WERI-Rb-1 (cell line): ENCODE measurements around the gene UBE4A.

Experiments
- DNase-seq: peaks from one replicate; pipeline ENCODE4 v3.0.0-alpha.2; 2020
- H3K27ac ChIP-seq: fragments of 250-450 bp; sonication (Bioruptor Pico); 2 replicates; pipeline ENCODE4 v1.5.1; 2020; ENCODE audit warnings: mild to moderate bottlenecking, moderate library complexity
- H3K27me3 ChIP-seq: fragments of 250-450 bp; sonication (Bioruptor Pico); 2 replicates; pipeline ENCODE4 v1.5.1; 2021; ENCODE audit warnings: mild to moderate bottlenecking, low read depth, moderate library complexity; ENCODE audit not compliant: insufficient read depth, severe bottlenecking
- H3K36me3 ChIP-seq: fragments of 250-450 bp; sonication (Bioruptor Pico); 2 replicates; pipeline ENCODE4 v1.5.1; 2020; ENCODE audit warnings: mild to moderate bottlenecking, moderate library complexity
- H3K4me3 ChIP-seq: 2 replicates; pipeline ENCODE4 v1.5.1; 2011; ENCODE audit warnings: low read depth, mild to moderate bottlenecking, control low read depth, low read length
- H3K9me3 ChIP-seq: fragments of 250-450 bp; sonication (Bioruptor Pico); 2 replicates; pipeline ENCODE4 v1.5.1; 2021; ENCODE audit warnings: mild to moderate bottlenecking, moderate library complexity; ENCODE audit not compliant: severe bottlenecking
- CTCF ChIP-seq: IDR thresholded peaks from 2 replicates; pipeline ENCODE4 v1.5.1; 2011; ENCODE audit warnings: low read depth, mild to moderate bottlenecking, control low read depth, inconsistent platforms, low read length

The UBE4A gene

GRCh38 chr11:118342503-118343161 lies 16.8 kb upstream of the UBE4A start, which contains the start of gene CD3D:
TSS of gene CD3D (minus strand) at chr11:118342705. CDS start at chr11:118342607, 98 bp downstream.
- DNase-seq: no peak

GRCh38 chr11:118343248-118343647 lies 16.2 kb upstream of the UBE4A start:
- H3K27ac ChIP-seq: no peak overlapping the region
- no peak for TF ChIP-seq CTCF
- no peak for DNase-seq

More at GRCh38 chr11:118342503-118343161, 16.8 kb upstream of the UBE4A start, which contains the start of gene CD3D:
- no peak for TF ChIP-seq CTCF
- Histone ChIP-seq H3K36me3 (no peaks in the 10 kb centered on the region), H3K27ac (no peak within 1 kb of the TSS), H3K27me3 (no peaks in the 10 kb centered on the region), H3K4me3 (no peak within 1 kb of the TSS), H3K9me3 (no peaks in the 10 kb centered on the region)

GRCh38 chr11:118343981-118344515 lies 15.4 kb upstream of the UBE4A start, which contains the start of gene CD3G:
TSS of gene CD3G (plus strand) at chr11:118344344. CDS start at chr11:118344424, 80 bp downstream.
- Histone ChIP-seq H3K27me3 (no peaks in the 10 kb centered on the region), H3K4me3 (no peak within 1 kb of the TSS), H3K36me3 (no peaks in the 10 kb centered on the region), H3K27ac (no peak within 1 kb of the TSS), H3K9me3 (no peaks in the 10 kb centered on the region)
- no peak for TF ChIP-seq CTCF
- no peak for DNase-seq

More at GRCh38 chr11:118343248-118343647, 16.2 kb upstream of the UBE4A start:
- H3K4me3 ChIP-seq: no peak overlapping the region
- H3K27me3 ChIP-seq: no peaks in the 10 kb centered on the region
- H3K36me3 ChIP-seq: no peaks in the 10 kb centered on the region
- no peaks in the 10 kb centered on the region for H3K9me3 ChIP-seq

- Histone ChIP-seq H3K27me3 (no peaks in the 10 kb centered on the region), H3K27ac (no peak overlapping the region), H3K36me3 (no peaks in the 10 kb centered on the region), H3K9me3 (no peaks in the 10 kb centered on the region), H3K4me3 (no peak overlapping the region)
- TF ChIP-seq CTCF: no peak
- no peak for DNase-seq
Measured at GRCh38 chr11:118349475-118349874, 9.9 kb upstream of the UBE4A start.

GRCh38 chr11:118353084-118353710 lies 6.2 kb upstream of the UBE4A start:
- no peak for DNase-seq

More at GRCh38 chr11:118353084-118353710, 6.2 kb upstream of the UBE4A start:
- Histone ChIP-seq H3K4me3 (no peak overlapping the region), H3K36me3 (no peaks in the 10 kb centered on the region), H3K9me3 (no peaks in the 10 kb centered on the region), H3K27ac (no peak overlapping the region), H3K27me3 (no peaks in the 10 kb centered on the region)
- no peak for TF ChIP-seq CTCF
